HEK293 (cell line): ENCODE data around the gene PRPF4.

ENCODE experiments used
- CTCF ChIA-PET: fragments of 350-600 bp; formaldehyde crosslinking; extraction: SDS; loops from one replicate; lab custom pipeline; 2021; ENCODE audit warnings: antibody characterized with exemption; lab: Yijun Ruan, JAX
- POLR2A ChIA-PET: fragments of 300-600 bp; formaldehyde crosslinking; extraction: SDS; loops from one replicate; lab custom pipeline; 2020; ENCODE audit warnings: antibody characterized with exemption, inconsistent platforms; lab: Yijun Ruan, JAX
- H3K27ac ChIP-seq: fragments of 200-500 bp; sonication (Bioruptor generic); 2 replicates; pipeline ENCODE4 v1.5.1; 2014; ENCODE audit warnings: low read depth, low read length, control low read depth, inconsistent platforms; ENCODE audit errors: extremely low read depth
- H3K36me3 ChIP-seq, 2 experiments: fragments of 200-500 bp in 1 of 2; sonication (Bioruptor generic) in 1 of 2; 1 replicate in 1 of 2; 2 replicates in 1 of 2; pipeline ENCODE4 v1.5.1; 2014 to 2017; ENCODE audit warnings: inconsistent platforms in 2 of 2, low read length in 2 of 2; ENCODE audit not compliant: control insufficient read depth in 2 of 2, insufficient read depth in 1 of 2
- H3K4me1 ChIP-seq: fragments of 200-500 bp; sonication (Bioruptor generic); 2 replicates; pipeline ENCODE4 v1.5.1; 2014; ENCODE audit warnings: mild to moderate bottlenecking, low read length, inconsistent platforms; ENCODE audit not compliant: control insufficient read depth, insufficient read depth
- H3K4me3 ChIP-seq: 2 replicates; pipeline ENCODE4 v1.5.1; 2011; ENCODE audit warnings: low read depth, mild to moderate bottlenecking, control low read depth, low read length, moderate library complexity
- H3K9me3 ChIP-seq: fragments of 200-500 bp; sonication (Bioruptor generic); 2 replicates; pipeline ENCODE4 v1.5.1; 2014; ENCODE audit warnings: low read depth, low read length, inconsistent platforms; ENCODE audit not compliant: control insufficient read depth, insufficient read depth
- BCL11A ChIP-seq: fragments of 450-650 bp; formaldehyde crosslinking; IDR thresholded peaks from 2 replicates; pipeline ENCODE4 v1.5.1; 2016; ENCODE audit warnings: low read depth, missing biosample characterization, missing genetic modification characterization
- GLI4 ChIP-seq: fragments of 450-650 bp; formaldehyde crosslinking; IDR thresholded peaks from 2 replicates; pipeline ENCODE4 v1.5.1; 2016; ENCODE audit warnings: missing biosample characterization, missing genetic modification characterization
- HIC1 ChIP-seq: fragments of 450-650 bp; formaldehyde crosslinking; IDR thresholded peaks from 2 replicates; pipeline ENCODE4 v1.5.1; 2016; ENCODE audit warnings: missing biosample characterization, missing genetic modification characterization
- KLF16 ChIP-seq: fragments of 450-650 bp; formaldehyde crosslinking; IDR thresholded peaks from 2 replicates; pipeline ENCODE4 v1.5.1; 2017; ENCODE audit warnings: missing biosample characterization, missing genetic modification characterization
- KLF9 ChIP-seq: fragments of 450-650 bp; formaldehyde crosslinking; IDR thresholded peaks from 2 replicates; pipeline ENCODE4 v1.5.1; 2016; ENCODE audit warnings: missing biosample characterization, missing genetic modification characterization, low read depth
- MYNN ChIP-seq: fragments of 450-650 bp; formaldehyde crosslinking; IDR thresholded peaks from 2 replicates; pipeline ENCODE4 v1.5.1; 2016; ENCODE audit warnings: missing biosample characterization, missing genetic modification characterization, borderline replicate concordance
- REPIN1 ChIP-seq: fragments of 450-650 bp; formaldehyde crosslinking; IDR thresholded peaks from 2 replicates; pipeline ENCODE4 v1.5.1; 2017; ENCODE audit warnings: missing biosample characterization, missing genetic modification characterization, low read depth
- SP7 ChIP-seq: fragments of 450-650 bp; formaldehyde crosslinking; IDR thresholded peaks from 2 replicates; pipeline ENCODE4 v1.5.1; 2016; ENCODE audit warnings: missing biosample characterization, missing genetic modification characterization
- ZBTB48 ChIP-seq: fragments of 450-650 bp; formaldehyde crosslinking; IDR thresholded peaks from 2 replicates; pipeline ENCODE4 v1.5.1; 2016; ENCODE audit warnings: missing biosample characterization, missing genetic modification characterization
- ZFP69B ChIP-seq: fragments of 450-650 bp; formaldehyde crosslinking; IDR thresholded peaks from 2 replicates; pipeline ENCODE4 v1.5.1; 2016; ENCODE audit warnings: missing biosample characterization, missing genetic modification characterization
- ZNF10 ChIP-seq: fragments of 450-650 bp; formaldehyde crosslinking; IDR thresholded peaks from 2 replicates; pipeline ENCODE4 v1.5.1; 2017; ENCODE audit warnings: missing biosample characterization, missing genetic modification characterization
- ZNF175 ChIP-seq: fragments of 450-650 bp; formaldehyde crosslinking; IDR thresholded peaks from 2 replicates; pipeline ENCODE4 v1.5.1; 2016; ENCODE audit warnings: missing biosample characterization, missing genetic modification characterization
- ZNF184 ChIP-seq: fragments of 450-650 bp; IDR thresholded peaks from 2 replicates; pipeline ENCODE4 v1.5.1; 2018; ENCODE audit warnings: missing biosample characterization, mild to moderate bottlenecking, missing genetic modification characterization
- ZNF2 ChIP-seq: fragments of 450-650 bp; formaldehyde crosslinking; IDR thresholded peaks from 2 replicates; pipeline ENCODE4 v1.5.1; 2016; ENCODE audit warnings: missing biosample characterization, missing genetic modification characterization
- ZNF223 ChIP-seq: fragments of 450-650 bp; formaldehyde crosslinking; IDR thresholded peaks from 2 replicates; pipeline ENCODE4 v1.5.1; 2016; ENCODE audit warnings: missing biosample characterization, missing genetic modification characterization
- ZNF239 ChIP-seq: fragments of 450-650 bp; formaldehyde crosslinking; IDR thresholded peaks from 2 replicates; pipeline ENCODE4 v1.5.1; 2016; ENCODE audit warnings: missing biosample characterization, missing genetic modification characterization
- ZNF26 ChIP-seq: fragments of 450-650 bp; formaldehyde crosslinking; IDR thresholded peaks from 2 replicates; pipeline ENCODE4 v1.5.1; 2016; ENCODE audit warnings: missing biosample characterization, missing genetic modification characterization
- ZNF292 ChIP-seq: fragments of 450-650 bp; formaldehyde crosslinking; IDR thresholded peaks from 2 replicates; pipeline ENCODE4 v1.5.1; 2016; ENCODE audit warnings: low read depth, missing biosample characterization, missing genetic modification characterization, borderline replicate concordance
- ZNF449 ChIP-seq: fragments of 450-650 bp; formaldehyde crosslinking; IDR thresholded peaks from 2 replicates; pipeline ENCODE4 v1.5.1; 2017; ENCODE audit warnings: missing biosample characterization, mild to moderate bottlenecking, missing genetic modification characterization, moderate library complexity
- ZNF544 ChIP-seq: fragments of 450-650 bp; formaldehyde crosslinking; IDR thresholded peaks from 2 replicates; pipeline ENCODE4 v1.5.0; 2017; ENCODE audit warnings: missing biosample characterization, missing genetic modification characterization
- ZNF548 ChIP-seq: fragments of 450-650 bp; formaldehyde crosslinking; IDR thresholded peaks from 2 replicates; pipeline ENCODE4 v1.5.1; 2016; ENCODE audit warnings: missing biosample characterization, missing genetic modification characterization
- ZNF560 ChIP-seq: fragments of 450-650 bp; formaldehyde crosslinking; IDR thresholded peaks from 2 replicates; pipeline ENCODE4 v1.5.1; 2017; ENCODE audit warnings: missing biosample characterization, missing genetic modification characterization, borderline replicate concordance
- ZNF585B ChIP-seq: fragments of 450-650 bp; formaldehyde crosslinking; IDR thresholded peaks from 2 replicates; pipeline ENCODE4 v1.5.1; 2016; ENCODE audit warnings: missing biosample characterization, missing genetic modification characterization
- ZNF629 ChIP-seq: fragments of 450-650 bp; formaldehyde crosslinking; IDR thresholded peaks from 2 replicates; pipeline ENCODE4 v1.5.1; 2017; ENCODE audit warnings: missing biosample characterization, missing genetic modification characterization
- ZNF692 ChIP-seq: fragments of 450-650 bp; formaldehyde crosslinking; IDR thresholded peaks from 2 replicates; pipeline ENCODE4 v1.5.1; 2016; ENCODE audit warnings: missing biosample characterization, missing genetic modification characterization
- TF ChIP-seq, protein P1 (sequence below): fragments of 450-650 bp; formaldehyde crosslinking; IDR thresholded peaks from 2 replicates; pipeline ENCODE4 v1.5.1; 2016; ENCODE audit warnings: missing biosample characterization, missing genetic modification characterization
- TF ChIP-seq, protein P2 (sequence below): fragments of 450-650 bp; formaldehyde crosslinking; IDR thresholded peaks from 2 replicates; pipeline ENCODE4 v1.5.1; 2016; ENCODE audit warnings: missing biosample characterization, missing genetic modification characterization, borderline replicate concordance

PRPF4 gene

DNA sequence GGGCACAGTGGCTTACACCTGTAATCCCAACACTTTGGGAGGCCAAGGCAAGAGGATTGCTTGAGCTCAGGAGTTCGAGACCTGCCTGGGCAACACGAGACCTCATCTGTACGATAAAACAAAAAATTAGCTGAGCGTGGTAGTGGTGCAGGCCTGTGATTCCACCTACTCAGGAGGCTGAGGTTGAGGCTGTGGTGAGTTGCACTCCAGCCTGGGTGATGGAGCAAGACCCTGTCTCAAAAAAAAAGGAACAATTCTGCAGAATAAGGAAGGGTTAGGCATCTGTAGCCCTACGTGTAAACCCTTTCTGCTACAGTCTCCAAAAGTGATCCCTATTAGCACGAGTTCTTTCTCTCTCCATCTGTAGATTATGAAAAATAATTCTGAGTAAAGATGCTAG is 20.0 kb upstream of the PRPF4 start:
- H3K9me3 ChIP-seq, result no peaks in the 10 kb centered on the region
- H3K36me3 ChIP-seq, result peaks cover 7 to 31% of the 10 kb centered on the region in 2 experiments
- no peaks in the 10 kb centered on the region for H3K4me1 ChIP-seq
- TF ChIP-seq ZNF548 (tag by site-specific recombination) (no peak), KLF16 (no peak), ZNF10 (tag by site-specific recombination) (no peak), ZNF184 (no peak), ZNF2 (no peak), MYNN (no peak), ZNF544 (tag by site-specific recombination) (no peak), ZNF449 (tag by site-specific recombination) (no peak), REPIN1 (no peak), ZNF585B (no peak), ZFP69B (tag by site-specific recombination) (no peak), ZNF560 (no peak), KLF9 (tag by site-specific recombination) (no peak), ZNF223 (no peak), ZBTB48 (no peak)
- TF ChIP-seq, protein P1, sequence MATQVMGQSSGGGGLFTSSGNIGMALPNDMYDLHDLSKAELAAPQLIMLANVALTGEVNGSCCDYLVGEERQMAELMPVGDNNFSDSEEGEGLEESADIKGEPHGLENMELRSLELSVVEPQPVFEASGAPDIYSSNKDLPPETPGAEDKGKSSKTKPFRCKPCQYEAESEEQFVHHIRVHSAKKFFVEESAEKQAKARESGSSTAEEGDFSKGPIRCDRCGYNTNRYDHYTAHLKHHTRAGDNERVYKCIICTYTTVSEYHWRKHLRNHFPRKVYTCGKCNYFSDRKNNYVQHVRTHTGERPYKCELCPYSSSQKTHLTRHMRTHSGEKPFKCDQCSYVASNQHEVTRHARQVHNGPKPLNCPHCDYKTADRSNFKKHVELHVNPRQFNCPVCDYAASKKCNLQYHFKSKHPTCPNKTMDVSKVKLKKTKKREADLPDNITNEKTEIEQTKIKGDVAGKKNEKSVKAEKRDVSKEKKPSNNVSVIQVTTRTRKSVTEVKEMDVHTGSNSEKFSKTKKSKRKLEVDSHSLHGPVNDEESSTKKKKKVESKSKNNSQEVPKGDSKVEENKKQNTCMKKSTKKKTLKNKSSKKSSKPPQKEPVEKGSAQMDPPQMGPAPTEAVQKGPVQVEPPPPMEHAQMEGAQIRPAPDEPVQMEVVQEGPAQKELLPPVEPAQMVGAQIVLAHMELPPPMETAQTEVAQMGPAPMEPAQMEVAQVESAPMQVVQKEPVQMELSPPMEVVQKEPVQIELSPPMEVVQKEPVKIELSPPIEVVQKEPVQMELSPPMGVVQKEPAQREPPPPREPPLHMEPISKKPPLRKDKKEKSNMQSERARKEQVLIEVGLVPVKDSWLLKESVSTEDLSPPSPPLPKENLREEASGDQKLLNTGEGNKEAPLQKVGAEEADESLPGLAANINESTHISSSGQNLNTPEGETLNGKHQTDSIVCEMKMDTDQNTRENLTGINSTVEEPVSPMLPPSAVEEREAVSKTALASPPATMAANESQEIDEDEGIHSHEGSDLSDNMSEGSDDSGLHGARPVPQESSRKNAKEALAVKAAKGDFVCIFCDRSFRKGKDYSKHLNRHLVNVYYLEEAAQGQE, result no peak
- ChIA-PET POLR2A (interaction anchor here (1.2 kb wide), 1 partner anchor 34 kb away, joined by 3 read pairs; the partner anchor contains the start of genes FKBP15 and SLC31A1), CTCF (interaction anchor here (0.5 kb wide), 1 partner anchor 150 kb away, joined by 5 read pairs; no protein-coding TSS in a partner anchor)
- no peak overlapping the region for H3K4me3 ChIP-seq
- H3K27ac ChIP-seq, result no peak overlapping the region

- Histone ChIP-seq H3K4me3 (no peak overlapping the region), H3K9me3 (no peaks in the 10 kb centered on the region), H3K4me1 (no peaks in the 10 kb centered on the region), H3K27ac (no peak overlapping the region), H3K36me3 (peaks cover 7 to 49% of the 10 kb centered on the region in 2 experiments)
- ChIA-PET POLR2A (no interaction called here), CTCF (interaction anchor here (1.2 to 1.4 kb wide), 2 partner anchors 16 to 64 kb away, joined by 3 to 9 read pairs; no protein-coding TSS in a partner anchor)
- TF ChIP-seq, protein P2, sequence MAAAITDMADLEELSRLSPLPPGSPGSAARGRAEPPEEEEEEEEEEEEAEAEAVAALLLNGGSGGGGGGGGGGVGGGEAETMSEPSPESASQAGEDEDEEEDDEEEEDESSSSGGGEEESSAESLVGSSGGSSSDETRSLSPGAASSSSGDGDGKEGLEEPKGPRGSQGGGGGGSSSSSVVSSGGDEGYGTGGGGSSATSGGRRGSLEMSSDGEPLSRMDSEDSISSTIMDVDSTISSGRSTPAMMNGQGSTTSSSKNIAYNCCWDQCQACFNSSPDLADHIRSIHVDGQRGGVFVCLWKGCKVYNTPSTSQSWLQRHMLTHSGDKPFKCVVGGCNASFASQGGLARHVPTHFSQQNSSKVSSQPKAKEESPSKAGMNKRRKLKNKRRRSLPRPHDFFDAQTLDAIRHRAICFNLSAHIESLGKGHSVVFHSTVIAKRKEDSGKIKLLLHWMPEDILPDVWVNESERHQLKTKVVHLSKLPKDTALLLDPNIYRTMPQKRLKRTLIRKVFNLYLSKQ (tag by site-specific recombination), result no peak
- TF ChIP-seq GLI4 (tag by site-specific recombination) (no peak), ZNF292 (no peak), SP7 (tag by site-specific recombination) (no peak), ZNF239 (tag by site-specific recombination) (no peak), ZNF629 (no peak), ZNF175 (tag by site-specific recombination) (no peak), BCL11A (tag by site-specific recombination) (no peak), HIC1 (tag by site-specific recombination) (no peak), ZNF692 (no peak), ZNF26 (no peak)
Measured at GRCh38 chr9:113257863-113258262, 17.6 kb upstream of the PRPF4 start.
